Activated CD8-positive, alpha-beta memory T cell treated with anti-CD3 and anti-CD28 coated beads for 48 hours (primary cell): ENCODE measurements around the gene SAMD11.

Experiments
- DNase-seq, 3 experiments: peaks; one replicate each; pipeline ENCODE4 v3.0.0-alpha.2; 2020; ENCODE audit warnings: low read depth in 2 of 3, low spot score in 2 of 3

The SAMD11 gene

DNA sequence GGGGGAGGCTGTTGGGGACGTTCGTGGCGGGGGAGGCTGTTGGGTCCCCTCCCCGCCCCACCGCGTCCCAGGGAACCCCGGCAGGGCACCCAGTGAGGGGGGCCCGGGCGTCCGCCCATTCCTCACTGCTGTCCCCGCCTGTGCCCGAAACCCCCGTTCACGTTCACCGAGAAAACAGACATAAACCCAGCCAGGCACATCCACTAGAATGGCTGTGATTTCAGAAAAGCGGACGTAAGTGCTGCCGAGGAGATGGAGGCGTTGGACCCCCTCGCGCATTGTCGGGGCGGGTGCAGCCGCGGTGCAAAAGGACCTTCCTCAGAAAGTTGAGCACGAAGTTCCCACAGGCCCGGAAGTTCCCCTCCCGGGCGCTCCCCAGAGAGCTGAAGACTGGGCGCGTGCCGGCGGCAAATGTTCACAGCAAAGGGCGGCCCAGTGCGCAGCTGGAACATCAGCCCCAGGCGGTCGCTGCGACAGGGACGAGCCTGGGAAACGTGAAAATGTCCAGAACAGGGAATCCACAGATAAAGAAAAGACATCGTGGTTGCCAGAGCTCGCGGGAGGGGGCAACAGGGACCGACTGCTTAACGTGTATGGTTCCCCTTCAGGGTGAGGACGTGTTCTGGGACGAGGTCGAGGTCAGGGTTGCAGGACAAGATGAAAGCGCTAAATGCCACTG lies 18.5 kb upstream of the SAMD11 start:
- no peak for DNase-seq

- DNase-seq, result no peak
These were observed 17.7 kb upstream of the SAMD11 start for GRCh38 chr1:905811-906599.

DNA sequence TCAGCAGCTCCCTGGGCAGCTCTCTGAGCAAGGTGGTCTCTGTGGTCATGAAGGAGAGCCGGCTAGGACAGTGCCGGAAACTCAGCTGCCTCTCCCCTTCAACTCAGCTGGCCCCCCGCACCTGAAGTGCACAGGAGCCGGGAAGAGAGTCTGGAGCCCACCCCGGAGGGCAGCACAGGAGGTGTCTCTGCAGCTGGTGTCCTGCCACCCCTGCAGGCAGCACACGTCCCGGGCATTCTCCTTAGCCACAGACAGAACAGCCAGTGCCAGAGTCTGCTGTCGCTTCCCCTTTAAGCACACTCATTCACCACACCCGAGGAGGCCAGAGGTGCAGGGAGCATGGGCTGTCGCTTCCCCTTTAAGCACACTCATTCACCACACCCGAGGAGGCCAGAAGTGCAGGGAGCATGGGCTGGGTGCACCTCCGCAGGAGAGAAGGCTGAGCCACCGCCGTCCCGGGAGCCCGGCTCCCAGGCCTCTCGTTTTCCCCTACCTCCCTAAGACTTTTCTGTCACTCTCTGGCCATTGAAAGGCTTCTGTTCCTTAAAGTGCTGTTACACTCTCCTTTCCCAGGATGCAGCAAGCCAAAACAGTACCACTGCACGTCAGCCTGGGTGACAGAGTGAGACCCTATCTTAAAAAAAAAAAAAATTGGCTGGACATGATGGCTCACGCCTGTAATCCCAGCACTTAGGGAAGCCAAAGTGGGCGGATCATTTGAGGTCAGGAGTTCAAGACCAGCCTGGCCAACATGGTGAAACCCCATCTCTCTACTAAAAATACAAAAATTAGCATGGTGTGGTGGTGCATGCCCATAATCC lies 16.9 kb upstream of the SAMD11 start:
- no peak for DNase-seq

DNA sequence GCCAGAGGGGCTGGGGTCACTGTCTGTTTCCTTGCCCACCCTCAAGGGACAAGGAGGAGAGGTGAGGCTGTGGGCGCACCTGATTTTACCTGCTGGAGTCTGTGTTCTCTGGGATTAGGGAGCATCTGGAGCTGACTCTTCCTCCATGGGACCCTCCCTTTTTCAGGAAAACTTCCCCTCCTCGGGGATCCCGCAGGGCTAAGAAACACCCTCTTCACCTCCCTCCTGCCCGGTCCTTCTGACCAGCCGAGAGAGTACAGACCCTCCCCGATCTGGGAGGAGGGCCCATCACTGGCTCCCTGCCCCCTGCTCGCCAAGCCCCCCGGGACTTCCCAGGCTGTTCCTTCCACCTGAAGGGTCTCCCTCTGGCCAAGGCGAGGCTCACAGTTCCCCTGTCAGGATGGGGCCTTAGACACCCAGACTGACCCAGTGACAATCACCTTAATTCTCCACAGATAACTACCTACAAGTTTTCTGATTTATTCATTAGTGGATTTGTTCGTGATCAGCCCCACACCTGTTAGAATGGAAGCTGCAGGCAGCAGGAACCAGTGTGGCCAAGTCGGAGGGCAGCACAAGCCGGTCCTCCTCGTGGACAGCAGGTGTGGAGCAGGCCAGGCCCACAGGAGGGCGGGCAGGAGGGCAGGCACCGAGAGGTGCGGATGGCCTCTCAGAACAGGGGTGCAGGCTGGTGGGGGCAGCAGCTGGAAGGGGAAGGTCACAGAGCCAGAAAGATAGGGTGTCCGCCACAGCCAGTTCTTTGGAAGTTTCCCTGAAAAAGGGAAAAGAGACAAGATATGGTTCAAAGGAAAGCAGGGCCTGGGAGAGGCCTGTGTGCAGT lies 15.9 kb upstream of the SAMD11 start:
- no peak for DNase-seq

DNA sequence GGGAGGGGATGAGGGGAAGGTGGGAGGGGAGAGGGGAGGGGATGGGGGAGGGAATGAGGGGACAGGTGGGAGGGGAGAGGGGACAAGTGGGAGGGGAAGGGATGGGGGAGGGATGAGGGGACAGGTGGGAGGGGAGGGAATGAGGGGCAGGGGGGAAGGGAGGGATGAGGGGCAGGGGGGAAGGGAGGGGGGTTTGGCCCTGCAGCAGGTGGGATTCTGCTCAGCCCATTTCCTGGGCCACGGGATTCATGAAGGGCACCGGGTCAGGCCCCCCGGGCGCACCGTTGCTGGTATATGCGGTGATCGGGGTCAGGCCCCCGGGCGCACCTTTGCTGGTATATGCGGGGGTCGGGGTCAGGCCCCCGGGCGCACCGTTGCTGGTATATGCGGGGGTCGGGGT lies 15.1 kb upstream of the SAMD11 start:
- no peak for DNase-seq

GRCh38 chr1:909861-910310 lies 13.8 kb upstream of the SAMD11 start:
- DNase-seq, result no peak

DNA sequence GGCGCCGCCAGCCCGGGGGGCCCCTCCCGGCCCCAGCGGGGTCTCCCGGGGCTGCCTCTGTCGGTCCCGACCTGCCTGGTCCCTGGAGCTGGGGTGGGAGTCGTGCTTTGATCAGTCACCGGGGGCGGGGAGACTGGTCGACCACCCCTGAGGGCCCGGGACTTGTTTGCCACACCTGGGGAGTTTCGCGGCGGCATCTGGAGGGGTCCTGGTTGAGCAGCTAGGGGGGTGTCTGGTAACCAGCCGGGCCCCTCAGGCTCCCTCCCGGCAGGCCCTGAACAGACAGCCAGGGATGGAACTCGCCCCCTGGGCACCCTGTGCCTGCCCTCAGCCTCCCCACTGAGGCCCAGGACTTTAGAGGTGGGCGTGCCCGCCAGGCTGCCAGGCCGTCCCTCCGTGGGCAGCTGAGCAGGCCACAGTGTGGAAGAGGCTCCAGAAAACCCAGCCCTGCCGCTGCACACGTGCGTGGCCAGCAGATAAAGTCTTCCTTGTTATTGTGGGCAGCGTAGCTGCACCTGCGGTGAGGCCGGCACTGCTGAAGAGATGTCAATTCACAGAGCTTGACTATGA lies 13.3 kb upstream of the SAMD11 start:
- DNase-seq, result no peak

GRCh38 chr1:910881-911721 lies 12.6 kb upstream of the SAMD11 start:
- no peak for DNase-seq

GRCh38 chr1:911875-912739 lies 11.6 kb upstream of the SAMD11 start:
- DNase-seq, result no peak

- DNase-seq, result no peak
These were observed 10.9 kb upstream of the SAMD11 start for GRCh38 chr1:912740-913301.

DNA sequence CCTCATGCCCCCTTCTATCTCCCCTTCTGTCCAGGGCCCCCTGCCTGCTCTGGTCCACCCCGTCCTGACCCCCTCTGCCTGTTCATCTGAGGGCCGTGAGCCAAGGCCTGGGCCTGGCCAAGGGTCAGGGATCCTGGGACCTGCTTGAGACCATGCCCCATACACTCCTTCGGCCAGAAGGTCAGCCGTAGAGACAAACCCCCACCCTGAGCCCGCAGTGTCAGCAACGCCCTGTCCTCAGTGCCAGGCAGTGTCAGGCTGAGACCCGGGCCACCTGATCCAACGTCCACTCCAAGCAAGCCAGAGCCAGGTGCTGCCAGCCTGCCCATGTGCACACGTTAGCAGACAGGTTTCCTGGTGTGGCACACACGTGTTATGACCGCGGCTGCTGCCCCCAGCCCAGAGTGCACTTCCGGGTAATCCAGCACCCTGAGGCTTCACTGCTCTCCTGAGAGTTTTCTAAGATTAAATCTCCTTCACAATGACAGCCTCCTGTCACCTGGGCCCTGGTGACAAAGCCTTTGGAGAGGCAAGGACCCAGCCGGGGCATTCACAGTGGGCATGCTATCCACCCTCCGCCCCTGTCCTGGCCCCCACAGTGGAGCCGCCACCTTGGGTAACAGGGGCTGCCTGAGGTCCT lies 10.1 kb upstream of the SAMD11 start:
- no peak for DNase-seq

DNA sequence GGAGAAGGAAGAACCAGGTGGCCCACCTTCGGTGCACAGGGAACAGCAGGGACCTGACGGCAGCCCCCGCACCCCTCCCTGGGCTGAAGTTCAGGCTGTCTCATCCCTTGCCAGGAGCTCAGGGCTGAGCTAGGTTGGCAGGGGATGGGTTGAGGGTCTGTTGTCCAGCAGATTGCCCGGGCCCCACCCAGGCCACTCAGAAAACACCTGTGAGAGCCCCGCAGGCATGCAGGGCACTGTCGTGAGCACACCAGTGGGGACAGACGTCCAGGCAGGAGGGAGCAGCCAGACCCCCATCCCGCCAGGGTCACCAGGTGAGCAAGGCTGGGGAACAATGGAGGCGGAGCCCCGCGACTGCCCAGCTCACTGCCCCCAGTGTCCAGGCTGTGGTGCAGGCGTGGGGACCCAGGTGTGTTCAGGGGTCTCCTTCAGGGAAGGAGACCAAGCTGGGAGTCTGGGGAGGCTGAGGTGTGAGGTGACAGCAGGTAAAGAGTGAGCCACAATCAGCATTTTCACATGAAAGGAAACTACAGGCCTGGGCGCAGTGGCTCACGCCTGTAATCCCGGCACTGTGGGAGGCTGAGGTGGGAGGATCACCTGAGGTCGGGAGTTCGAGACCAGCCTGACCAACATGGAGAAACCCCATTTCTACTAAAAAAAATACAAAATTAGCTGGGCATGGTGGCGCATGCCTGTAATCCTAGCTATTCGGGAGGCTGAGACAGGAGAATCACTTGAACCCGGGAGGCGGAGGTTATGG lies 9.4 kb upstream of the SAMD11 start:
- DNase-seq, result no peak

DNA sequence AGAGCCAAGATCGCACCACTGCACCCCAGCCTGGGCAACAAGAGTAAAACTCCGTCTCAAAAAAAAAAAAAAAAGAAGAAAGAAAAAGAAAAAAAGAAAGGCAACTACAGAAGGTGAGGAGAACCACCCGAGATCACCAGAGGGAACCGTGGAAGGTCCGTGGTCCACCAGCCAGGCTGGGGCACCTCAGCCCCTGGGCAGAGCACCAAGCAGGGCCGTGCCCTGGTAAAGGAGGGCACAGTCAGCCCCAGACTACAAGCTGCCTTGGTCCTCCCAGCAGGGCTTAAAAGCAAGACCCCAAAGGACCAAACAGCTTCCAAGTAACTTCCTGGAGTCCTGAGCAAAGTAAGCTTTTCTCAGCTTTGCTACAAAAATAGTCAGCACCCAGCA lies 8.8 kb upstream of the SAMD11 start:
- DNase-seq, result no peak

- no peak for DNase-seq
These were observed 8.2 kb upstream of the SAMD11 start for GRCh38 chr1:915295-916172.

- DNase-seq, result no peak
These were observed 7.3 kb upstream of the SAMD11 start for GRCh38 chr1:916173-917075.
